ENCODE measurements around the gene SF3B4.
A peak's percentile ranks its signal among the peaks of the same experiment; 100 is the strongest.
"Not testable (repeated sequence)": the region's sequence is repeated elsewhere in the genome, so short reads cannot be mapped to it uniquely, and the experiment has no call there.

The SF3B4 gene

DNA sequence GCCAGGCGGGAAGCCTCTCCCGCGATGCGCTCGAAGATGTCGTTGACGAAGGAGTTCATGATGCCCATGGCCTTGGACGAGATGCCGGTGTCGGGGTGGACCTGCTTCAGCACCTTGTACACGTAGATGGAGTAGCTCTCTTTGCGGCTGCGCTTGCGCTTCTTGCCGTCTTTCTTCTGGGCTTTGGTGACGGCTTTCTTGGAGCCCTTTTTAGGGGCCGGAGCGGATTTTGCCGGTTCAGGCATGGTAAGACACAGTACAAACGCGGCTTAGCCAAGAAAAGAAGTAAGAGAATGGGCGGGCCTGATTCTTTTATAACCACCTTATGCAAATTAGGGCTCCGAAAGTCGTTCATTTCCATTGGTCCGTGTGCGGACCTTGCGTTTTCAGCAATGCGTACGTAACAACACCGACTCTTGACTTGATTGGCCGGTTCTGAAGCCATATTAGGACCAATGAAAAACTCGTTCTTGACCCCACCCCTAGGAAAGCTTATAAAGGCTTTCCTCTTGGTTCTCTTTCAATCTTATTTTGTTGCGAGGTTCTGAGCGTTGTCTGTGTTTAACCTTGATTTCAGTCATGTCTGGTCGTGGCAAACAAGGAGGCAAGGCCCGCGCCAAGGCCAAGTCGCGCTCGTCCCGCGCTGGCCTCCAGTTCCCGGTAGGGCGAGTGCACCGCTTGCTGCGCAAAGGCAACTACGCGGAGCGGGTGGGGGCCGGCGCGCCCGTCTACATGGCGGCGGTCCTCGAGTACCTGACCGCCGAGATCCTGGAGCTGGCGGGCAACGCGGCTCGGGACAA is 41.0 kb downstream of the SF3B4 start:
- peak; percentile 95 for DNase-seq

DNA sequence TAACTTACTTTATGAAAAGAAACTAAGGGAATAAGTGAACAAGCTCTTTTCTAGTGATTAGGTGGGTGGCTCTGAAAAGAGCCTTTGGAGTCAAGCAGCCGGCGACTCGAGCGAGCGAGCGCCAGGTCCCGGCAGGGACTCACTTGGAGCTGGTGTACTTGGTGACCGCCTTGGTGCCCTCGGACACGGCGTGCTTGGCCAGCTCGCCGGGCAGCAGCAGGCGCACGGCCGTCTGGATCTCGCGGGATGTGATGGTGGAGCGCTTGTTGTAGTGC is 41.5 kb downstream of the SF3B4 start:
- DNase-seq: not testable (repeated sequence)

DNA sequence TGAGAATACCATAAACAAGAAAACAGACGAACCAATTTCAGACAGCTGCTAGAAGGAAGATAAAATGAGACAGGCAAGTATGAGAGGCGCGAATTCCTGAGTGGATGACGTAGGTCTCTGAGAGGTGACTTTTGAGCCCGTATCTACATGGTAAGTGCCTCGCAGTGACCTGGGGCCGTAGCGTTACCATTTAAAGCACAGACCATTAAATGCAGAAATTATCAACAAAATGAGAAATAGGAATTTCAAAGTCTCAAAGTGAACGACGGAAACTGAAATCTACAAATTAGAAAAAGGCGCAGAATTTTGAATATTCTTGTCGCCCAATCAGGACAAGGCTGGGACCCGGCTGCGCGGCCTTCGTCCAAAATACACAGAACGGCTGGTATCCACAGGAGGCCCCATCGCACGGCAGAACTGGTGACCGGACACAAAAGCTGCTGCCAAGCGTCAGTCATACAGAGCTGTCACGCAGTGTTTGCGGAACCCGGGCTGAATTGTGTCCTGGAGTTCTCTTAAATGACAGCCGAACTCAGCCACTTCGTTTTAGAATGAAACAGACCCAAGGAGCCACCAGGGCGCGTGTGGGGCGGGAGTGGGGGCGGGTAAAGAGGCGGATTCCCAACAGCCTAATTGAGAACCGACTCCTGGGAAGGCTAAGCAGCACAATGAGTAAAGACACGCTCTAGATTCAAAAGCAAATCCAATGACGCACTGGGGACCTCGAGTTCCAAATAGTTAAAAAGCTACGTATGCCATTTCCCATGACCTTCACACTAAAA is 42.1 kb downstream of the SF3B4 start:
- DNase-seq: peak; percentile 86

DNA sequence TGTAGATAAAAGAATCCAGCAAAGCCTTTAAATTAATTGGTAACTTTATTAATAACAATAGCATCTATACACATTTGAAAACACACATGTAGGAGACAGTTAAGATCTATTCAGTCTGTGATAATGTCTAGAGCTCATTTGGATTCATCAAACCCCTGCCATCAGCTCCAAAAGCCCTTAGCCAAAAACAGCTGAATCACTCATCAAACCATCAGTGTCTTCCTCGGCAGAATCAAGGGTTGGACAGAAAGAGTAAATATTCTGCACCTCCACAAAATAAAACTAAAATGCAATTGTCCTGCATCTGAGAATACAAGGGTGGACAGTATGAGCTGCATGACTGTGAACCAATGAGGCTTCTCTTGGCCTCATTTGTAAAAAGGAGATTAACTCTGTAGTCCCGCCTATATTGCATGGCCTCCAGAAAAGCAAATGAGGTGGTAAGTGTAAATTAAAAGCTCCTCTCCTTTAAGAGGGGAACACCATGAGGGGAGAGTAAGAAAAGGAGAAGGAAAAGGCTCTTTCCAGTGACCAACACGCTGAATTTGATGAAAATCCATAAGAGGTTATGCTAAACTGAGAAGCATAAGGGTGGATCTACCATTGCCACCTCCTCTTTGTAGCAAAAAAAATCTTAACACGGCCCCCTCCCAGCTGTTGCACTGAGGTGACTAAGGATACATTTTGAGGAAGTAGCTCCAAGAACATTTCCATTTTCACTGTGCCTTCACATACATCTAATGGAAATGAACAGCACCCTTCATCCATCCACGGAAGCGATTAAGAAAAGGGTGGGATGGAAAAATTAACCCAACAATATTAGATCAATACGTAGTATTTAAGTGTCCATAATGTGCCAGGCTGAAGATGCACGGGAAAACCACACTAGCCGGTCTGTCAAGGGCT is 42.9 kb downstream of the SF3B4 start:
- DNase-seq: peak; percentile 43

DNA sequence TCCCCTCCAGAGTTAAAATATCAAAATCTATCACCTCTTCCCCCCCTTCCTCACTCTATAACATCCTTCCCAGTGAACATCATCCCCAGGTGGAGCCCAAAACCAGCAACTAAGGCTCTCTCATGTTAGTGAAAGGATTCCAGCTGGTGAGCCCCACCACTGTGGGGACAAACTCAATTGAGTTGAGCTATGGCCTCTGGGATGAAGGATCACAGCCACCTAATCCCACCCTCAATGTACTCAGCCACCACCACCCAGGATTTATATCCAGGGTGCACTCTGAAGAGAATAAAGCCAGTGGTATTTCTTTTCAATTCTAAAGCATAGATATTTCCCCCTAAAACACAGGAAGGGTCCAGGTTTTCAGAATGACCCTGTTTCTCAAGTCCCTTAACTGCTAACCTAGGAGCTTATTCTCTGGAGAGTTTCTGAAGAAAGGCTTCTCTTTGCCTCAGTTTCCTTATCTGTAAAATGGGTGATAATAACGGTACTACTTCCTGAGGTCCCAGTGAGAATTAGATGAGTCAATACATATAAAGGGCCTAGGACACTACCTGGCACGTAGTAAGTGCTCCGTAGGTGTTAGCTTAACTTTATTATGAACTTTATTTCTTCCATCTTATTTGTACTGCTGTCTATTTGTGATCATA is 43.9 kb downstream of the SF3B4 start:
- DNase-seq: no peak

DNA sequence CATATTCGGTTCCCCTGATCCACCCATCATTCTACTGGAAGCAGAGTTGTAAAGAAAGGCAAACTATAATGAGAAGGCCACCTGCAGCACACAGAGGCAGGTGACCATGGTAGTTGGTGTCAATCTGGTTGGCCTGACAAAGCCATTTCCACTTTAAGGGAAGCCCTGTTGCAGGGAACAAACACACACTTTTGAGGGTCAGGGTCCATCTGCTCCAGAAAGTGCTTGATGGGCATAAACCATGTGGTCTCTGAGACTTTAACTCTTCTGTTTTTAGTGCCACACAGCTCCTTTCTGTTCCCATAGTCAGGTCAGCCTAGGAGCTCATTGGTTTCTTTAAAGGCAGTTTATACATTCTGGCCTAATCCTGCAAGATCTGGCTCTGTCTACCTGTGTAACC is 45.7 kb downstream of the SF3B4 start:
- DNase-seq: no peak

DNA sequence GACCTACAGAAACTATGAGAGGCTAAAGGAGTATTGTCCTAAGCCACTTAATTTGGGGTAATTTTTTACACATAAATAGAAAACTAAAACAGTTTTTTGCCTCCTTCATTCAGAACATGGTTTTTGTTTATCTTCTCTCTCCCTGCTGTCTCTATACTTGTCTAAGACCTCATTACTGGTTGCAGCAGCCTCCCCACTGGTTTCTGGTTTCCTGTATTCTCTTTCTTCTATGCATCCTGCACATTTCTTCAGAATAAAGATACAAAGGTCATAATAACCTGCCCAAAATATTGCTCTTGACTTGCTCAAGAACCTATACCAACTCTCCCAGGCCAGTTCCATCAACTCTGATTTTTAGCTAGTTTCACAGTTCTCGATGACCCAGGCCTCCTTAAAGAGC is 48.0 kb downstream of the SF3B4 start:
- no peak for DNase-seq

DNA sequence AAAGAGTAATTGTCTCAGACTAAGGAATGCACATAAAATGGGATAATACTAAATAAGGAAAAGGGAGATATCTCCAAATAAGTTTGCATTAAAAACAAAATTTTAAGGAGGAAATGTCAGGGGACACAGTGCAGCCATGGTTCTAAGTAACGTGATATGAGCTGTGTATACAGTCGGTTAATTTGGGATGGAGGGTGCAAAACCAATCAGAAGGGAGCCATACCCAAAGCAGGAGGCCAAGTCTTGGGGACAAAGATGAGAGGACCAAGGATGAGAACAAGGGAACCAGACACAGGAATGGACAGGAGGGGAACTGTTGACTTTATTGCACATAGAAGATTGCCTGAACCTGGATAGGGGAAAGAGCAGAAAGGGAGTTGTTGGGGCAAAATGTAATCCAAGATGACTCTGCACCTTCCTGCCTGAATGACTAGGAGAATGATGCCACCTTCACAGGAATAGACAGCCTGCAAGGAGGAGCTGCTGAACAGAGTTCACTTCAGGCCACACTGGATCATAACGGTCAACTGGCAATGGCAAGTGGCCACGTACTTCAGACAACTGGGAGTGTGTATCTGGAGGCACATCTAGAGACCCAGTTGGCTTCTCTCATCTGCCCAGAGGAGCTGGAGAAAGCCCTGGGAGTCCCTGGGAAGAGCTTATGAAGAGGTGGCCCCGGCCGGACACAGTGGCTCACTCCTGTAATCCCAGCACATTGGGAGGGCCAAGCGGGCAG is 50.2 kb downstream of the SF3B4 start:
- DNase-seq: peak; percentile 53

Data from activated CD8-positive, alpha-beta memory T cell treated with anti-CD3 and anti-CD28 coated beads for 24 hours (primary cell).